Subcutaneous adipose tissue (tissue), 4 donors: Measurements from ENCODE around the gene ADIG. TPM values are rescaled to one million over a fixed set of nuclear protein-coding genes. Genes with fewer than 3 reads are reported as not detected.

ENCODE experiments used
- total RNA-seq, 4 donors: library from RNA; depleted of rRNA; stranded (reverse); fragments of >200 nt; gene quantifications; one replicate each; pipeline ENCODE4 v1.1.0, GENCODE V29; 2016
- TF ChIP-seq, protein P1 (sequence below): fragments of 450-650 bp; IDR thresholded peaks from one replicate; pipeline ENCODE4 v1.5.1; 2016; ENCODE audit warnings: low read depth, mild to moderate bottlenecking, control low read depth, antibody characterized with exemption, moderate library complexity

The ADIG gene
- total RNA-seq, 4 donors from 2014 or later, result not detected

DNA sequence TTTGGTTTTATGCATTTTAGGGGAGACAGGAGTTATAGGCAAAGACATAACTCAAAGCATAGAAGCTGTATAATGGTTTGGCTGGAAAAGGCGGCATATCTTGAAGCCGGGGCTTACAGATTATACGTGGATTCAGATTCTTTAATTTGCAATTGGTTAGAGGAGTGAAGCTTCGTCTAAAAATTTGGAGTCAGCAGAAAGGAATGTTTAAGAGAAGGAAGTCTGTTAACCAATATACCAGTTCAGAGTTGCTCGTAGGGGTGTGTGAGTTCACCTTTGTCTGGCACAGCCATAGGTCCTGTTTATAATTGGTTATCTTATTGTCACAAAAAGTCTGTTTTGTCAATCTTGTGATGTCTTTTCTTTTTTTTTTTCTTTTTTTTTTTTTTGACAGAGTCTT lies 29.5 kb downstream of the ADIG start:
- TF ChIP-seq, protein P1, sequence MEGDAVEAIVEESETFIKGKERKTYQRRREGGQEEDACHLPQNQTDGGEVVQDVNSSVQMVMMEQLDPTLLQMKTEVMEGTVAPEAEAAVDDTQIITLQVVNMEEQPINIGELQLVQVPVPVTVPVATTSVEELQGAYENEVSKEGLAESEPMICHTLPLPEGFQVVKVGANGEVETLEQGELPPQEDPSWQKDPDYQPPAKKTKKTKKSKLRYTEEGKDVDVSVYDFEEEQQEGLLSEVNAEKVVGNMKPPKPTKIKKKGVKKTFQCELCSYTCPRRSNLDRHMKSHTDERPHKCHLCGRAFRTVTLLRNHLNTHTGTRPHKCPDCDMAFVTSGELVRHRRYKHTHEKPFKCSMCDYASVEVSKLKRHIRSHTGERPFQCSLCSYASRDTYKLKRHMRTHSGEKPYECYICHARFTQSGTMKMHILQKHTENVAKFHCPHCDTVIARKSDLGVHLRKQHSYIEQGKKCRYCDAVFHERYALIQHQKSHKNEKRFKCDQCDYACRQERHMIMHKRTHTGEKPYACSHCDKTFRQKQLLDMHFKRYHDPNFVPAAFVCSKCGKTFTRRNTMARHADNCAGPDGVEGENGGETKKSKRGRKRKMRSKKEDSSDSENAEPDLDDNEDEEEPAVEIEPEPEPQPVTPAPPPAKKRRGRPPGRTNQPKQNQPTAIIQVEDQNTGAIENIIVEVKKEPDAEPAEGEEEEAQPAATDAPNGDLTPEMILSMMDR, result no peak

DNA sequence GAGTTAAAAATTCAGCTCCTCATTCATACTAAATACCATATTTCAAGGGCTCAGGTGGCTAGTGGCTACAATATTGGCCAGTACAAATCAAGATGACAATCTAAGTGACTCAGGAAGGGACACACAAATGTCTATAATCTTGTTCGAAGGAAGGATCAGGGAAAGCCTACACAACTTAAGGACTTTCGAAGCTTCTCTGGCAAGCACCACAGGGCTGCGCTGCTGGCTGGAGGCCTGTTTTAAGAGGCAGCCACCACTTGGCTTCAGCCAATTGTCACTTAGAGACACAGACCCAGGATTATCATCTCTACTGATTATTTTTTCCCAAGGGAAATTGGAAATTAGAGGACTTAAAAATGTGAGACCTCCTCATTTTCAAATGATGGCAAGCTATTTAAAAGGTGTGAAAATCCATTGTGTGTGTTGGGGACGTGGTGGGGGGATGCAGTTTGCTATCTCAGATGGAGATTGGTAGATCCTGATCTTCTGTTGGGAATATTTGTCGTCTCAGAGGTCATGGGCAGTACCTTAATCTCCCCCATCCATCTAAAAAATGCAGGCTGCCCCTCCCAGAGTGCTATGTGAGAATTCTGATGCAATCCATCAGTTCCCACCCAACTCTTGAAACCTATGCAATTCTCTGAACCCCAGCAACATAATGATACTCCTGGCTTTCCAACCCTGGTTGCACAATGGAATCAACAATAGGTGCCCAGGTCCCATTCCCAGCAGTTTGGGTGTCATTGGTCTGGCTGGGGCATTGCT lies 31.9 kb downstream of the ADIG start:
- TF ChIP-seq, protein P1, result no peak

DNA sequence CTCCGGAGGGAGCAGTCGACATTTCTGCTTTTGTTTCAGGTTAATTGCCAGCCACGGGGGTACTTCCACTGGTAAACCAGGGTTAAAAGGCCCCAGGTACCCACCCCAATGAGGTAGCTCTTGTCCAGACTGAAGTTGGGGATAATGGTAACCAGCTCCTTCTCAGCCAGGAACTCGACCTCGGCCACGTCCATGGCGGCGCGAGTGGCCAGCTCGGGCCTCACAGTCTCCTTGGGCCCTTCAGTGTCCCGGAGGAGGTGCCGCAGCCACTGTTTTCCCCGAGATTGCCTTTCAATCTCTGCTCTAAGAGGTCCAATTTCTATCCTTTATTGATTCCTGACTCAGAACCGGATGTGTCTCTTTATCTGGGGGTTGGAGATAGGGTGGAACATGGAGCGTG lies 34.3 kb downstream of the ADIG start:
- TF ChIP-seq, protein P1, result no peak

DNA sequence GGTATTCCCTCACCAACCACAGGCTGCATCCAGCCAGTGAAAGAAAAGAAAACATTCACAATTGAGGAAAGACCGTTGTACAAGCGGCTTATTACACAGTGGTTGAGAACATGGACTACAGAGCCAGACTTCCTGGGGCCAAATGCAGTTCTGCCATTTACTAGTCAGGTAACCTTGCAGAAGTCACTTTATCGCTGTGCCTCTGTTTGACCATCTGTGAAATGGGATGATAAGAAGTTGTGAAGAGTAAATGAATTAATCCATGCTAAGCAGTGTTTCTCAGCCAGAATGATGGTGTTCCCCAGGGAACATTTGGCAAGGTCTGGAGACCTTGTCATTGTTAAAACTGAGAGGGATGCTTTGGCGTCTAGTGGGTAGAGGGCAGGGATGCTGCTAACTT lies 35.5 kb downstream of the ADIG start:
- TF ChIP-seq, protein P1, result no peak

DNA sequence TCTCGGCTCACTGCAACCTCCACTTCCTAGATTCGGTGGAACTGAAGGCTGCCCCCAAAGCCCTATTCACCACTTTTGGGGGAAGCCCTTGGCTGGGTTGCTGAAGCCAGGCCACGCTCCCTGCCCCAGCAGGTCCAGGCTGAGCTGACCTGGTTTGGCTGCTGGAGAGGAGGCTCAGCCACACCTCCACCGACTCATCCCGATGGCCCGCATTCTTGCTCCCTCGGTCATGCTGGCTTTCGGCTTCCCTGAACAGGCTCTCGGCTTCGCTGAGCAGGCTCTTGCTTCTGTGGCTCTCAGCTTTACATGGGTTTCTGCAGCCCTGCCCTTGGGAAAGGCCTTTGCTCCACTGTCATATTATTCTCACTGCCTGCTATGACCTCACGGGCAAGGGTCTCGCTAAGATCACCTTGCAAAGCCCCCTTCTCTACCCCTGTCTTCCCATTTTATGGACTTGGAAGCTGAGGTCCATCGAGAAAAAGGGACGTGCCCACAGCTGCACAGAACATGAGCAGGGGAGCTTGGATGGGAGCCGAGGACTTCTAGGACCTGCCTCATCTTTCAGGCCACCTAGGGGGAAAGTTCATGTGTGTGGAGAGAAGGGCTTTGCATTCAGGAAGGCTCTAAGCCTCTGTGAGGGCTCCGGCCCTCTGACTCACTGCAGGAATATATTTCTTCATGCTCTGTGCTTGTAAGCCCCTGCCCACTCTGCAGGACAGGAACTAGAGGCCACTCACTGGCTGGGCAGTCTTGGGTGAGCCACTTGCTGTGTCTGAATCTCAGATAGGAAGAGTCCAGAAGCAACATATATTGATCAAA lies 36.2 kb downstream of the ADIG start:
- TF ChIP-seq, protein P1, result no peak

DNA sequence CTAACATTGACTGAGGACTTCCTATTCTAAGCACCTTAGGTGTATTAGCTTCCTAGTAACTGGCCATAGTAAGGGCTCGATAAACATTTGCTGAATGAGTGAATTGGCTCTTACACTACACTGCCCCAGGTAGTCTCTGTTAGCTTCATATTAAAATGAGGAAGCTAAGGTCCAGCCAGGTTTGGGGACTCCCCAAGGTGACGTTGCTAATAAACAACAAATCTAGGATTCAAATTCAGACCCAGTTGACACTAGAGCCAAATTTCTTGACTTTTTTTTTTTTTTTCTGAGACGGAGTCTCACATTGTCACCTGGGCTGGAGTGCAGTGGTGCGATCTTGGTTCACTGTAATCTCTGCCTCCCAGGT lies 36.8 kb downstream of the ADIG start:
- TF ChIP-seq, protein P1, result no peak

DNA sequence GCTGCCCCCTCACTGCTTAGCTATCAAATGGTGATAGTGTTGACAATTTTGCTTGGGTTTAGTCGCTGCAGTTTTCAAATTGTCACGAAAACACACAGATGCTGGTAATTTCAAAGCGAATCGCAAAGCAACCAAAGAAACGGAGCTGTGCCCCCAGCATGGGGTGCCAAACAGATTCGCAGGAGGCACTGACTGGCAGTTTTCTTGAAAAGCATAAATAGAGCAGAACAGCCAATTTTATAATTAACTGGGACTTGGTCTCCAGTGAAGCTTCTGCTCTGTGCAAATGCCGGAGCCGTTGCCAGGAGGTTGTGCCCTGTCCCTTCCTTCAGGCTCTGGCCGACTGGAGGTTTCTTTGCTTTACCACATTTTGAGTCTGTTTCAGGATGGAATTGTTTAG lies 39.4 kb downstream of the ADIG start:
- TF ChIP-seq, protein P1, result no peak
